Calu3 (cell line): Measurements from ENCODE around the gene GABRB1. TPM values are rescaled to one million over a fixed set of nuclear protein-coding genes. Genes with fewer than 3 reads are reported as not detected.

Source experiments
- BruUV-seq: library from RNA; stranded (reverse); fragments of 400-500 nt; replicated peaks from 2 replicates; lab custom pipeline; 2021; lab: Mats Ljungman, UMichigan
- CTCF ChIA-PET: fragments of 300-600 bp; sonication (Branson Sonifier 250); formaldehyde crosslinking; loops from one replicate; lab custom pipeline; 2022; ENCODE audit warnings: antibody characterized with exemption; lab: Charles Lee
- DNase-seq: peaks from one replicate; pipeline ENCODE4 v3.0.0; 2022
- H3K27ac Mint-ChIP-seq: one replicate; pipeline ENCODE4 v1.8.0; 2022; ENCODE audit warnings: mixed read lengths; ENCODE audit not compliant: unreplicated experiment
- H3K27me3 Mint-ChIP-seq: one replicate; pipeline ENCODE4 v1.8.0; 2022; ENCODE audit warnings: mixed read lengths; ENCODE audit not compliant: unreplicated experiment
- H3K36me3 Mint-ChIP-seq: one replicate; pipeline ENCODE4 v1.8.0; 2022; ENCODE audit warnings: mild to moderate bottlenecking, moderate library complexity, mixed read lengths; ENCODE audit not compliant: insufficient read depth, unreplicated experiment
- H3K4me1 Mint-ChIP-seq: one replicate; pipeline ENCODE4 v1.8.0; 2022; ENCODE audit warnings: mild to moderate bottlenecking, low read depth, mixed read lengths; ENCODE audit not compliant: unreplicated experiment
- H3K4me3 Mint-ChIP-seq: one replicate; pipeline ENCODE4 v1.8.0; 2022; ENCODE audit warnings: mild to moderate bottlenecking, low read depth, moderate library complexity, mixed read lengths; ENCODE audit not compliant: unreplicated experiment
- H3K9me3 Mint-ChIP-seq: one replicate; pipeline ENCODE4 v1.8.0; 2022; ENCODE audit warnings: low read depth, mixed read lengths; ENCODE audit not compliant: unreplicated experiment
- CTCF ChIP-seq: fragments of 200-600 bp; IDR thresholded peaks from one replicate; pipeline ENCODE4 v1.8.0; 2022; ENCODE audit warnings: antibody characterized with exemption; ENCODE audit not compliant: unreplicated experiment
- intact Hi-C: fragments of 100-400 bp; cut with micrococcal nuclease; formaldehyde crosslinking; loops from one replicate; pipeline ENCODE4 v1.10.0; 2022; ENCODE audit not compliant: unreplicated experiment
- total RNA-seq: library from RNA; stranded (reverse); gene quantifications from 2 replicates; pipeline ENCODE4 v1.2.3, GENCODE V29; 2022

Gene GABRB1
- total RNA-seq, 1 experiment from 2014 or later: not detected

GRCh38 chr4:47442980-47443379 lies 411.6 kb downstream of the GABRB1 start:
- no peaks in the 10 kb centered on the region for H3K4me1 Mint-ChIP-seq
- CTCF ChIA-PET: no interaction called here
- TF ChIP-seq CTCF: no peak
- no peak overlapping the region for H3K4me3 Mint-ChIP-seq
- intact Hi-C loops: no loop called here
- H3K36me3 Mint-ChIP-seq: no peaks in the 10 kb centered on the region
- H3K27ac Mint-ChIP-seq: no peak overlapping the region
- H3K9me3 Mint-ChIP-seq: no peaks in the 10 kb centered on the region
- H3K27me3 Mint-ChIP-seq: no peaks in the 10 kb centered on the region
- no peak for DNase-seq
- no TSS peak for BruUV-seq

GRCh38 chr4:47444031-47444430 lies 412.7 kb downstream of the GABRB1 start:
- no peaks in the 10 kb centered on the region for H3K36me3 Mint-ChIP-seq
- CTCF ChIA-PET: no interaction called here
- no peaks in the 10 kb centered on the region for H3K4me1 Mint-ChIP-seq
- intact Hi-C loops: no loop called here
- no peaks in the 10 kb centered on the region for H3K27me3 Mint-ChIP-seq
- DNase-seq: no peak
- H3K4me3 Mint-ChIP-seq: no peak overlapping the region
- no TSS peak for BruUV-seq
- H3K27ac Mint-ChIP-seq: no peak overlapping the region
- no peaks in the 10 kb centered on the region for H3K9me3 Mint-ChIP-seq
- TF ChIP-seq CTCF: no peak

GRCh38 chr4:47451657-47452056 lies 420.3 kb downstream of the GABRB1 start:
- intact Hi-C loops: no loop called here
- CTCF ChIA-PET: no interaction called here

GRCh38 chr4:47462799-47463234 lies 431.4 kb downstream of the GABRB1 start:
- peaks cover 18% of the 10 kb centered on the region for H3K4me1 Mint-ChIP-seq

More at GRCh38 chr4:47451657-47452056, 420.3 kb downstream of the GABRB1 start:
- no peak overlapping the region for H3K4me3 Mint-ChIP-seq
- H3K9me3 Mint-ChIP-seq: no peaks in the 10 kb centered on the region
- peaks cover 6% of the 10 kb centered on the region for H3K36me3 Mint-ChIP-seq
- no peaks in the 10 kb centered on the region for H3K4me1 Mint-ChIP-seq
- no peak for TF ChIP-seq CTCF
- H3K27ac Mint-ChIP-seq: no peak overlapping the region
- no TSS peak for BruUV-seq
- no peaks in the 10 kb centered on the region for H3K27me3 Mint-ChIP-seq
- DNase-seq: no peak

More at GRCh38 chr4:47462799-47463234, 431.4 kb downstream of the GABRB1 start:
- peak overlapping the region; percentile 33 for H3K27ac Mint-ChIP-seq
- H3K27me3 Mint-ChIP-seq: no peaks in the 10 kb centered on the region
- intact Hi-C loops: no loop called here
- H3K9me3 Mint-ChIP-seq: no peaks in the 10 kb centered on the region
- no peak for DNase-seq
- TF ChIP-seq CTCF: no peak
- H3K36me3 Mint-ChIP-seq: peaks cover 11% of the 10 kb centered on the region
- BruUV-seq: TSS peak; percentile 32
- CTCF ChIA-PET: interaction anchor here (0.7 to 1.5 kb wide), 3 partner anchors 9 to 193 kb away, joined by 3 to 12 read pairs (median 3); partner anchors contain the start of gene ATP10D
- peak overlapping the region; percentile 84 for H3K4me3 Mint-ChIP-seq
